Natural killer cell (primary cell): ENCODE results near the gene FBXL19. TPM values are rescaled to one million over a fixed set of nuclear protein-coding genes. Genes with fewer than 3 reads are reported as not detected.

ENCODE experiments used
- ATAC-seq, 3 donors: fragments of 150-1000 bp in 2 of 3; fragments of 200-7000 bp in 1 of 3; cut with Tn5 transposase; 1 replicate in 1 of 3; 2 replicates in 2 of 3; pipeline ENCODE4 v1.10.0; 2021; ENCODE audit warnings: mild to moderate bottlenecking in 2 of 3, moderate library complexity in 2 of 3
- DNase-seq, 2 donors: peaks; one replicate each; pipeline versions ENCODE4 v3.0.0 to v3.0.0-alpha.2; 2013 to 2021; ENCODE audit warnings: mixed read lengths in 1 of 2
- H3K27ac ChIP-seq: one replicate; pipeline ENCODE4 v1.5.1; 2013; ENCODE audit warnings: mild to moderate bottlenecking, low read length
- H3K27me3 ChIP-seq: one replicate; pipeline ENCODE4 v1.6.1; 2013; ENCODE audit warnings: low read length; ENCODE audit not compliant: control insufficient read depth, insufficient read depth
- H3K36me3 ChIP-seq: one replicate; pipeline ENCODE4 v1.6.1; 2013; ENCODE audit warnings: low read length; ENCODE audit not compliant: control insufficient read depth, insufficient read depth
- H3K4me1 ChIP-seq: one replicate; pipeline ENCODE4 v1.6.1; 2013; ENCODE audit warnings: low read length; ENCODE audit not compliant: control insufficient read depth, insufficient read depth
- H3K4me3 ChIP-seq: one replicate; pipeline ENCODE4 v1.5.1; 2013; ENCODE audit warnings: low read length
- H3K9me3 ChIP-seq: one replicate; pipeline ENCODE4 v1.6.1; 2013; ENCODE audit warnings: low read length; ENCODE audit not compliant: control insufficient read depth, insufficient read depth
- H3K27ac Mint-ChIP-seq, 2 donors: one replicate each; pipeline ENCODE4 v1.8.0; 2022; ENCODE audit warnings: mild to moderate bottlenecking in 2 of 2, mixed read lengths in 2 of 2, moderate library complexity in 1 of 2
- H3K27me3 Mint-ChIP-seq, 2 donors: one replicate each; pipeline ENCODE4 v1.8.0; 2022; ENCODE audit warnings: low read depth in 2 of 2, mixed read lengths in 2 of 2
- H3K36me3 Mint-ChIP-seq: one replicate; pipeline ENCODE4 v1.8.0; 2022; ENCODE audit warnings: mixed read lengths
- H3K4me1 Mint-ChIP-seq, 2 donors: one replicate each; pipeline ENCODE4 v1.8.0; 2022; ENCODE audit warnings: mixed read lengths in 2 of 2
- H3K4me3 Mint-ChIP-seq: one replicate; pipeline ENCODE4 v1.8.0; 2022; ENCODE audit warnings: mild to moderate bottlenecking, moderate library complexity, mixed read lengths
- H3K9me3 Mint-ChIP-seq, 2 donors: one replicate each; pipeline ENCODE4 v1.8.0; 2022; ENCODE audit warnings: mixed read lengths in 2 of 2
- WGBS: methylation state at CpG from one replicate; pipeline ENCODE4 v1.1.7; 2013; ENCODE audit warnings: missing lambda C conversion rate; ENCODE audit not compliant: insufficient coverage; 5-methylcytosine and 5-hydroxymethylcytosine counted together
- intact Hi-C: fragments of 100-400 bp; cut with micrococcal nuclease; formaldehyde crosslinking; loops from one replicate; pipeline ENCODE4 v1.14.2; 2022
- total RNA-seq, 4 donors: library from RNA; stranded (reverse); fragments of 120-200 nt in 1 of 4; gene quantifications; one replicate each; pipeline versions ENCODE4 v1.2.3 to v1.2.4, GENCODE V29; 2013 to 2022
- TF ChIP-seq, protein P1 (sequence below): fragments of 200-600 bp; IDR thresholded peaks from one replicate; pipeline ENCODE4 v1.8.0; 2022; ENCODE audit warnings: antibody characterized with exemption

The FBXL19 gene
- total RNA-seq, 3 donors from 2014 or later (not counting 1 experiment from before 2014, with no cell fraction given): 10.1 to 13.3 (median 12.4) TPM

DNA sequence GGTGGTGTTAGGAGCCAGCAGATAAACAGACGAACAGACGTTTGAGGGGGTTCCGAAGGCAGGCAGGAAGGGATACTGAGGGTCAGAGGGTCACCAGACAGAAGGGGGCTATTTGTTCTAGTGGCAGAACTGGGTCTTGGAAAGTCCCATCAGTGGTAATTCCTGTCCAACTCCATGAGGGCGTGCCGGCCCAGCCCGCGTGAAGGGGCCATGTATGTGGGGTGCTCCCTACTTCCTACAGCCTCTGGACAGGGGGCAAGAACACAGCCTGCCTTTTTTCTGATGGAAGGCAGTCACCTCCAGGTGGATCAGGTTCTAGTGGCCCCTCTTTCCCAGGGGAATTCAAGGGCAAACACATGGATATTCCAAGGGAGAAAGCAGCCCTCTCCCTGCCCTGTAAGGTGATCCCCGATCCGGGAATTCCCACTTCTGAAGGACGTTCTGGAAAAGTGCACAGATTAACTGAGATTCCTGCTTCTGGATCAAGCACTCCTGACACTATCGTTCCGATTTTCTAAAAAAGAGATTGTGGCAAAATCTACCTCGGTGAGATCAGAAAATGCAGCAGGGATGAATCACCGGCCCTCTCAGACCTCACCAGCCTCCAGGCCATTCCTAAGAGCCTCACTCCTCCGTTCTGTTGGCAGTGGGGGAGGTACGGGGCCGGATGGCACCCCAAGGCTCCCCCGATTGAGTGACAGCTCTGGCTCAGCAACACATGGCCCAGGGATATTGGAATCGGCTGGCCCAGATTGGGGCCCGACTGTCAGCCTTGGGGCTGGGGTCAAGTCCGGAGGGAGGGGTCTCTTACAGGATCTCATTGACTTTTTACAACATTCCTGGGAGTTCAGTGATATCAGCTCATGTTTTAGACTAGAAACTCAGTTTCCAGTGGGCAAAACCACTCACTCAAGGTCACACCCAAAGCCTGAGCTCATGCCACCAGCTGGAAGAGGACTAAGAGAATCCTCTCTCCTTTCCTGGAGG, 74.6 kb downstream of the FBXL19 start:
- H3K9me3 ChIP-seq: no peaks in the 10 kb centered on the region
- H3K4me1 Mint-ChIP-seq: peaks cover 0 to 7% of the 10 kb centered on the region in 2 donors
- H3K36me3 Mint-ChIP-seq: no peaks in the 10 kb centered on the region
- peaks cover 13% of the 10 kb centered on the region for H3K4me1 ChIP-seq
- TF ChIP-seq, protein P1, sequence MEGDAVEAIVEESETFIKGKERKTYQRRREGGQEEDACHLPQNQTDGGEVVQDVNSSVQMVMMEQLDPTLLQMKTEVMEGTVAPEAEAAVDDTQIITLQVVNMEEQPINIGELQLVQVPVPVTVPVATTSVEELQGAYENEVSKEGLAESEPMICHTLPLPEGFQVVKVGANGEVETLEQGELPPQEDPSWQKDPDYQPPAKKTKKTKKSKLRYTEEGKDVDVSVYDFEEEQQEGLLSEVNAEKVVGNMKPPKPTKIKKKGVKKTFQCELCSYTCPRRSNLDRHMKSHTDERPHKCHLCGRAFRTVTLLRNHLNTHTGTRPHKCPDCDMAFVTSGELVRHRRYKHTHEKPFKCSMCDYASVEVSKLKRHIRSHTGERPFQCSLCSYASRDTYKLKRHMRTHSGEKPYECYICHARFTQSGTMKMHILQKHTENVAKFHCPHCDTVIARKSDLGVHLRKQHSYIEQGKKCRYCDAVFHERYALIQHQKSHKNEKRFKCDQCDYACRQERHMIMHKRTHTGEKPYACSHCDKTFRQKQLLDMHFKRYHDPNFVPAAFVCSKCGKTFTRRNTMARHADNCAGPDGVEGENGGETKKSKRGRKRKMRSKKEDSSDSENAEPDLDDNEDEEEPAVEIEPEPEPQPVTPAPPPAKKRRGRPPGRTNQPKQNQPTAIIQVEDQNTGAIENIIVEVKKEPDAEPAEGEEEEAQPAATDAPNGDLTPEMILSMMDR: no peak
- no peak overlapping the region for H3K4me3 ChIP-seq
- H3K9me3 Mint-ChIP-seq: no peaks in the 10 kb centered on the region
- H3K27me3 Mint-ChIP-seq: peaks cover 0 to 6% of the 10 kb centered on the region in 2 donors
- ATAC-seq (no peak), DNase-seq (no peak)
- H3K27ac ChIP-seq: no peak overlapping the region
- no peak overlapping the region for H3K27ac Mint-ChIP-seq
- intact Hi-C loops: no loop called here
- no peaks in the 10 kb centered on the region for H3K27me3 ChIP-seq
- H3K36me3 ChIP-seq: no peaks in the 10 kb centered on the region
- peak overlapping the region; percentile 35 for H3K4me3 Mint-ChIP-seq
- WGBS: 88% methylated on average over 21 of the region's 21 CpGs

Other genes with a start within 250 kb of the FBXL19 start
- gene SRCAP, start 224.4 kb upstream of the FBXL19 start, total RNA-seq: 10 to 100 TPM; 78.8 to 99.0 (median 89.3) TPM
- gene PHKG2, start 175.1 kb upstream of the FBXL19 start, total RNA-seq: 10 to 100 TPM; 50.5 to 86.1 (median 64.8) TPM
- gene CFAP119, start 161.5 kb upstream of the FBXL19 start, total RNA-seq: 1 to 10 TPM; 3.4 to 5.1 (median 4.9) TPM
- 100 to 1,000 TPM; 153 to 167 (median 161) TPM for gene RNF40, start 161.2 kb upstream of the FBXL19 start, total RNA-seq
- gene ZNF629, start 136.4 kb upstream of the FBXL19 start, total RNA-seq: 1 to 10 TPM in 2 of 3 donors, under 1 TPM in 1; 0.96 to 1.9 (median 1.8) TPM
- gene BCL7C, start 29.5 kb upstream of the FBXL19 start, total RNA-seq: 10 to 100 TPM; 25.1 to 28.5 (median 27.4) TPM
- gene CTF1, start 27.0 kb upstream of the FBXL19 start, total RNA-seq: under 1 TPM; 0.45 to 0.60 (median 0.47) TPM
- 10 to 100 TPM; 10.8 to 19.8 (median 12.8) TPM for gene ORAI3, start 25.5 kb downstream of the FBXL19 start, total RNA-seq
- 10 to 100 TPM; 32.9 to 34.5 (median 33.9) TPM for gene SETD1A, start 34.2 kb downstream of the FBXL19 start, total RNA-seq
- 1 to 10 TPM in 1 of 3 donors, under 1 TPM in 2; 0.26 to 2.1 (median 0.39) TPM for gene HSD3B7, start 61.6 kb downstream of the FBXL19 start, total RNA-seq
- 1 to 10 TPM in 1 of 3 donors, under 1 TPM in 2; 0.14 to 1.6 (median 0.32) TPM for gene STX1B, start 87.1 kb downstream of the FBXL19 start, total RNA-seq
- gene STX4, start 110.0 kb downstream of the FBXL19 start, total RNA-seq: 100 to 1,000 TPM; 128 to 145 (median 133) TPM
- 10 to 100 TPM; 11.0 to 27.4 (median 22.6) TPM for gene ZNF668, start 150.7 kb downstream of the FBXL19 start, total RNA-seq
- 10 to 100 TPM; 22.0 to 31.1 (median 30.1) TPM for gene ZNF646, start 150.8 kb downstream of the FBXL19 start, total RNA-seq
- 1 to 10 TPM; 4.3 to 7.4 (median 5.1) TPM for gene PRSS53, start 165.4 kb downstream of the FBXL19 start, total RNA-seq
- gene VKORC1, start 171.2 kb downstream of the FBXL19 start, total RNA-seq: 10 to 100 TPM; 35.9 to 42.1 (median 41.8) TPM
- 10 to 100 TPM in 2 of 3 donors, 1 to 10 TPM in 1; 9.9 to 16.3 (median 12.1) TPM for gene BCKDK, start 184.8 kb downstream of the FBXL19 start, total RNA-seq
- 100 to 1,000 TPM in 1 of 3 donors, 10 to 100 TPM in 2; 90.6 to 101 (median 93.4) TPM for gene KAT8, start 194.1 kb downstream of the FBXL19 start, total RNA-seq
- not detected for gene PRSS8, start 212.2 kb downstream of the FBXL19 start, total RNA-seq
- gene PRSS36, start 226.5 kb downstream of the FBXL19 start, total RNA-seq: 1 to 10 TPM; 2.1 to 3.5 (median 2.3) TPM